GM18517 (cell line): ENCODE results near the gene CFAP100.

Experiments
- ATAC-seq: cut with Tn5 transposase; IDR thresholded peaks from one replicate; pipeline ENCODE4 v1.9.1; 2021; ENCODE audit warnings: mild to moderate bottlenecking, moderate library complexity; ENCODE audit not compliant: unreplicated experiment

Gene CFAP100

DNA sequence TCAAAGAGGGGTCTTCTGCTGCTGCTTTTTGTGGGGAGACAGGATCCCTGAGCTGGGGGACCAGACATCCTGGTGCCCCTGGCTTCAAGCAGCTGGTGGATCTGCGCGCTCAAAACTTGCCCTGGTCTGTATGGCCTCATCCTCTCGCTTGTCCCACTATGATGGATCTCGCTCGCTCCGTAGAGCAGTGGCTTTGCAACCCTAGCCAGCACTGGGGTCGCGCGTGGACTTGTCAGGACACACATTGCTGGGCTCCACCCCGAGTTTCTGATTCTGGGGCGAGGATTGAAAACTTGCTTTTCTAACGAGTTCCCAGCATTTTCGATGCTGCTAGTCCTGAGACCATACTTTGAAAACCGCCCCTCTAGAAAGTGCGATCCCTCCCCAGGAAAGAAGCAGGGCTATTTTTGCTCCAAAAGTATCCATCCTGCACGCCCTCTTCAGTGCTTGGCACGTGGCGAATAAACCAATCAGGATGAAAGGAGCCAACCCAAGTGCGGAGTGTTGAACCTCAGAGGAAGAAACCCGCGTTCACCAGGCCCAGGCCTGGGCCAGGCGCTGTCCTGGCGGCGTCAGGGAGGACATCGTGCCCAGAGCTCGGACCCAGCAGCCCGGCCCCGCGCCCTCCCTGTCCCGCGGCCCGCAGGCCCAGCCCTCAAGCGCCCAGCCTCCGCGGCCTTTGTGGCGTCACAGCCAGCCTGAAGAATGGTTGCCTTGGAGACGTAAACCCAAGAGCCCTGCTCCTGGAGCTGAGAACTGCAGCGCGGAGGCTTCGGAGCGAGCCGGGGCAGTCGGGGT, at the start of gene CFAP100:
Gene CFAP100, plus strand, starts transcription at position 731 of the 798 bp plus-strand sequence. CDS start 1,092 bp downstream, outside the sequence.
- no peak for ATAC-seq

DNA sequence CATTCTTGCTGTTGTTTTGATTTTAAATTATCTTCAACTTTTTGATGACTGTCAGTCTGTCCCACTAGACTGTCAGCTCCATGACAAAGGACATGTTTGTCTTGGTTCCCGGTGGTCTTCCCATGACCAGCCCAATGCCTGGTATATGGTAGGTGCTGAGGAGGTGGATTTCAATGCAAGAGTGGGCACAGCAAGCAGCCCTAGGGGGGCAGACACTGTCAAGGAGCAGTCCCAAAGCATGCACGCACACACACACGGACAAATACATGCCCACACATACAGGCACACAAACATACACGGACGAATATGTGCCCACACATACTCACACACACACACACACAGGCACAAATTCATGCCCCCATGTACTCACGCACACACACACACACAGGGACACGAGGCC, 49.5 kb upstream of the CFAP100 start:
- ATAC-seq = no peak

DNA sequence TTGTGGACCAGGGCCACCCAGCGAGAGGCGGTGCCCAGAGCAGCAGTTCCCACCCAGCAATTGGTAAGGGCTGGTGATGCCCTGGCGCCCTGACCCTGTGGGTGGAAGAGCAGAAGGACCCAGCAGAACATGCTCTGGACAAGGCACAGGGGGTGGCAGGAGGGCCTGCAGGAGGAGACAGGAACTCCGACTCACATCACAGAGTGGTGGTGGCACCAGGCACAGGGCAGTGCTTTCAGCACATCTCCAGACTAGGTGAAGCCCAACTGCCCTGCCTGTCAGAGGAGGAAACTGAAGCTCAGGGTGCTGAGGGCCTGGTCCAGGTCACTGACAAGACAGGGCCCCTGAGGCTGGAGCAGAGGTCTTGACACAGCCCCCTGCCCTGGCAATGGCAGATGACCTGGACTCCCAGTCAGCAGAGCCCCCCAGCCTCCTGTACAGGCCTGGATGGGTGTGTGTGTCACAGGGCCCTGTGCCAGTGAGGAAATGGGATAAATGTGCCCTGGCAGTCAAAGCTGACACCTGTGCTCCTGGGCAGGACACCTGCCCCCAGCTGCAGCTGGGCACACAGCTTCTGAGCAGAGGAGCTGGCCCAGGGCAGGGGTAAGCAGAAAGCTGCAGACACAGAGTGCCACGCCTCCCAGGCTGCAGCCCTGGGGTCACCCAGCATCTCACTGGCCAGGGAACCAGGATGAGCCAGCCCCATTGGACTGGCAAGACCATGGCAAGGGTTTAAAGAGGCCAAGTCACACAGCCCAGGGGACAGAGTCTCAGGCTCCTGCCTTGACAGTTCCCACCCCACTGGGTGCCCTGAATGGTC, 48.9 kb upstream of the CFAP100 start:
- ATAC-seq = no peak

DNA sequence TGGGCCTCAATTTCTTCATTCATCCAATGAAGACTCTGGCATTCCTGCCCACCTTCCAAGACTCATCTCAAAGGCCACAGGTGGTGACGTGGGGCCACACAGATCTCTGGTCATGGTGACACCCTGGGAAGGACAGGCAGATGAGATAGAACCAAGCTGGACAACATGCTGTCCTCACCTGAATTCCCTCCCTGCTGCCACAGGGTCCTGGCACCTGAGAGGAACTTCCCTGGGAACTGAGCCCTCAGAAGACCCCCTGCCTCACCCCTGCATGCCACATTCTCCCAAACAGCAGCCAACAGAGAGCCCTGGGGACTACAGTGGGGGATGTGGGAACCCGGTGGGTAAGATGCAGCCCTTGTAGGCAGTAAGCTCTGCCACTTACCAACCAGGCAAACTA, 48.2 kb upstream of the CFAP100 start:
- ATAC-seq = no peak

DNA sequence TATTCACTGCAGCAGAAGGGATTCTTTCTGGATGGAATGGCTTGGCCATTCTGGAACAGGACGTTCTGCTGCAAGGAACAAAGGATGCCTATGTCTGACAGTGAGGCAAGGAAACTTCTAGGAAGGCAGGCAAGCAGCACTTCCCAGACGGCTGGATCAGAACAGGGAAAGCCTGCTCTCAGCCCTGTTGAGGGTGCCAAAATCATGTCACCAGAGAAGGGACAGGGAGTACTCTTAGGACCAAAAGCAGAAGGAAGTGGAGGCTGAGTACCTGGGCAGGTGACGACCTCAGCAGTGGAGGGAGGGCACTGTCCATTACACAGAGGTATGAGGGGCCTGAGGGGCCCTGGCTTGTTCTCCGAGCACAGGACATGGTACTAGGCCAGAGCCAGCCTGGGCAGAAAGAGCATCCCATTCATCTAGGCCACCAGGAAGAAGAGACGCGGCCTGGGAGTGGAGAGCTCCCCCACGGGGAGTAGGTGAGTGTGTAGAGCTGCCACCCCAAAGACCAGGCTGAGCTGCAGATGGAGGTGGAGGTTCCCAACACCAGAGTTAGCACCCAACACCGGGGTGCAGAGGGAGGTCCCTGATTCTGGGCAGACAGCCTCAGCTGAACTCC, 47.1 kb upstream of the CFAP100 start:
- no peak for ATAC-seq

DNA sequence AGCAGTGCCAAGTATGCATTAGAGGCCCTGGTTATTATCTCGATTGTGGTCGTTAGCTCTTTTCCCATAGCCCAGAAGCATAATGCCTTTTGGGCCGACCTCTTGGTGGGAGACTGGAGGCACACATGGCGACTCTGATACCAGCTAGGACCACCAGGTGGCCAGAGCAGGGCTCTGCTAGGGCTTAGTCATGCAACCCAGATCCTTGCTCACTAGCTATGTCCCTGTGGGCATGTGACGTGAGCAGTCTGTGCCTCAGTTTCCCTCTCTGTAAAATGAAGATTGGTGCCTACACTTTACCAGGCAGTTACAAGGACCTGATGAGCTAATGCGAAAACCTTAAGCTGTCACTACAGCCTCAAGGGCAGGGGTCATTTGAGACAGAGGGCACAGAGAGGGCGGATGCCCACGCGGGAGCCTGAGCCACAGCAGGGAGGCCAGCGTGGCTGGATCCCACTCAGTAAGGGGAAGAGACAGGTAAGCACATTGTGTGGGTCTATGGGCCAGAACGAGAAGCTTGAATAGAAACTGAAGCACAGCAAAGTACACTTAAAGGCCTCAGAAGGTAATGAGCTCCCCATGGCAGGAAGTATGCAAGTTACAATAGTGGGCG, 46.3 kb upstream of the CFAP100 start:
- no peak for ATAC-seq

DNA sequence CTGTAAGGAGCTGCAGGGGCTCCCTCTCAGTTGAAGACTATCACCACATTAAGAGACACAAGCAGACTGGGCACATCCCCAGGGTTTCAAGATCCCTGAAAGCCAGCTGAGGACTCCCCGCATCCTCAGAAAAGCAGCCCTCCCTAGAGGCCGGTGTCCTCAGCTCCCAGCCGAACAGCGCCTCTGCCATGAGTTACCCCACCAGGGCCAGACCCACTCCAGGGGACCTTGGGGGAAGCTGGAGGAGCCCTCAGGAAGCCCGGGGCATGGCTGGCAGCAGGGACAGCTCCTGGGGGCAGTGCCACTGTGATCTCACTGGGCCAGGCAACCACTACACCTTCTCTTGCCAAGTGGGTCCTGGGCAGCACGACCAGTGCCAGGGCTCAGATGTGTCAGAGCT, 45.6 kb upstream of the CFAP100 start:
- ATAC-seq = no peak

DNA sequence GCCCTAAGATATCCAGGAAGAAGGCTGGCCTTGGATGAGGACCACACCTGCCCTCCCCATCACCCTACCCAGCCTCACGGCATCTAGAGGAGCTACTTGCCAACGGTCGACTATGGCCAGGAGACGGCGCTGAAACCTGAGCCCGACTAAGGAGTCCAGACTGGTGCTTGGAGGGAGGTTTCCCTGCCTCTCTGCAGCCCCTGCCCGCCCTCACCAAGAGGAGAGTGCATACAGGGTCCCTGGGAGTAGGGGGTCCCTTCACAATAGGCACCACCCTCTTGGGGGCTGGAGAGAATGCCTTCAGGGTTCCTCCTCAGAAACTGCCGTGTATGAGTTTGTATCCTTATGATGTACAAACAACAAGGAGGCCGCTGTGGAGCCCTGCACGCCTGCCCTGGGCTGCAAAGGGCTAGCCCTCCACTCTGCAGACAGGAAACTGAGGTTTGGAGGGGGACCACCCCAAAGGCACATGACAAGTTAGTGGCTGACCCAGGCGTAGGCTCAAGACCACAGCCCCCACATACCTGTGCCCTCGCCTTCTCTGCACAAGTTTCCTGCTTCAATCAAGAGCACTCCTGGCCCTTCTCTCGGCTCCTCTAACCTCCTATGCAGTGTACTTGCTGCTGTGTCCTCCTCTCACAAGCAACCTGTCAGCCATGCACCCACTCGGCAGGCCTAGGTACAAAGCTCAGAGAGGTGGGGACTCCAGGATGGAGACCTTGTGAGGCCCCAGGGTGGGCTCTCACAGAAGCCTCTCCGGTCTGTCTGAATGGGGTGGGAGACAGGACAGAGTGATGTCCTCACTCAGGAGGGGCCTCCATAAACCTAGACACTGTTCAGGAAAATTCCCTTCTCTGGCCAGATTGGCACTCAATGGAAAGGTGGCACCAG, 44.9 kb upstream of the CFAP100 start:
- no peak for ATAC-seq

DNA sequence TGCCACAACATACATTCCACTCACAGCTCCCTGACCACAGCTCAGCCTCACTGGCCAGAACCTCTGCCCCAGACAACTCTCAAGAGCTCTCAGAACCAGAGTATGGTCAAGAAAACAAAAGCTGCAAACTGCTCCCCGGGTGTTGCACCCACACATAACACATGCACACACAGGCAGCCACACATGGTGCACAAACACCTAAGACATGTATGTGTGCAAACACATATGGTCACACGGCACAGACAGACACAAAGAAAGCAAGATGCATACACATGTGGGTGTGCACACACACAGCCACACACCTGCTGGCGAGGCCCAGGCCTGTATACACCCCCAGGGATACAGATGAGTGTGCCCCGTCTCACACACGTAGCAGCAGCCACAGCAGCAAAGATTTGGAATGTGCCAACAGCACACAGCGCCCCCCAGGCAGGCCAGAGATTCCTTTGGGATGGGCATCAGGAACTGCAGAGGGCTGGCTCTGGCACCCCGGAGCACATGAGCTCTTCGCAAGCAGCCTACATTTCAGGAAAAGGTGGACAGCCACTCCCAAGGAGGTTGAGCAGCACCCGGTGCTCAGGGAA, 44.1 kb upstream of the CFAP100 start:
- no peak for ATAC-seq

DNA sequence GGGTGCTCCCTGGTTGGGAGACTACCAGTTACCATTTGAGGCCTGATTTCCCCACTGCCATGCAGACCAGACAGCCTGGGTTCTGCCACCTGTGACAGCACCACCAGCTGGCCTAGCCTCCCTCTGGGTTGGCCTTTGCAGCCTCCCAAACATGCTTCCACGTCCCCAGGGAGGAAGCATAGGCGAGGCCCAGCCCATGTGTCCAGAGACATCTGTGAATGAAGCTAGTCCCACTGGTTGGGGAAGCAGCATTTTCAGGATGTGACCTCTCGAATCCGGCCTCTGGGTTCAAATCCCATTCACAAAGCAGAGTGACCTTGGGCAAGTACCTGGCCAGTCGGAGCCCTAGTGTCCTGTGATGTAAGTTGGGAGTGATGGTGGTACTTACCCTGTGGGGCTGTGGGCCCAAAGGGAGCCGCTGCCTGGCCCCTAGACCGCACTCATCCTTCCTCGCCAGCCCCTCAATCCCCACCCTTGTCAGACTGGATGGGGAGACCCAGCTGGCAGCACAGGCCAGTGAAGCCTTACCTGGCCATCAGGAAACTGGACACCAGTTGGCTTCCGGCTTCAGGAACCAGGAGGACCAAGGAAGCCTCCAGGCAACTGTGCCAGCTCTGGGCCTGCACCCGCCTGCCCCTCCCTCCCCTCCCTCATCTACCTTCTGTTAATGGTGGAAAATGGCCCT, 43.5 kb upstream of the CFAP100 start:
- no peak for ATAC-seq

DNA sequence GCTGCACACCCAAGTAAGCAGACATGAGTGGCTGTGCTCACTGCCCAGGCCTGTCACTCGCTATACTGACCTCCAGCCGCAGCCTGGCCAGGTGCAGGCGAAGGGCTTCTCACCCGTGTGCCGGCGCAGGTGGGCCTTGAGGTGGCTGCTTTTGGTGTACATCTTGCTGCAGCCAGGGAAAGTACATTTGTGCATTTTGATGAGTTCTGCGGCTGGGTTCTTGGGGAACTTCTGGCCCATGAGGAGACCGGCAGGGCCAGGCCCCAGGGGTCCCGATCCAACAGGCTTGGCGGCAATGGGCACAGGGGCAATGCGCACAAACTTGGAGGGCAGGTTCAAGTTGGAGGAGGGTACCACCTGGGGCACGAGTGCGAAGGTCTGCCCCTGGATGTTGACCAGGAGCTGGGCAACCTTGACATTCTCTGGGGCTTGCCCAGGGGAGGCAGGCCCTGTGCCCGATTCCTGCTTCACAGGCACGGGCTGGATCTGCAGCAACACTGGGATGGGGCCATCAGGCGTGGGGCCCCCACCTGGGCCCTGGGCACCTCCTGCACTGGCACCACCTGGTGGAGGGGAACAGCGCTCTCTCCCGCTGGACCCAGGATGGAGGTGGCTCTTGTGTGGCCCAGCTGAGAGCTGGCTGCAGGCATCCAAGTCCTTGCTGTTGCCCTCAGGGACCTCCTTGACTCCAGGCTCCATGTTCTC, 42.8 kb upstream of the CFAP100 start:
- ATAC-seq = no peak

DNA sequence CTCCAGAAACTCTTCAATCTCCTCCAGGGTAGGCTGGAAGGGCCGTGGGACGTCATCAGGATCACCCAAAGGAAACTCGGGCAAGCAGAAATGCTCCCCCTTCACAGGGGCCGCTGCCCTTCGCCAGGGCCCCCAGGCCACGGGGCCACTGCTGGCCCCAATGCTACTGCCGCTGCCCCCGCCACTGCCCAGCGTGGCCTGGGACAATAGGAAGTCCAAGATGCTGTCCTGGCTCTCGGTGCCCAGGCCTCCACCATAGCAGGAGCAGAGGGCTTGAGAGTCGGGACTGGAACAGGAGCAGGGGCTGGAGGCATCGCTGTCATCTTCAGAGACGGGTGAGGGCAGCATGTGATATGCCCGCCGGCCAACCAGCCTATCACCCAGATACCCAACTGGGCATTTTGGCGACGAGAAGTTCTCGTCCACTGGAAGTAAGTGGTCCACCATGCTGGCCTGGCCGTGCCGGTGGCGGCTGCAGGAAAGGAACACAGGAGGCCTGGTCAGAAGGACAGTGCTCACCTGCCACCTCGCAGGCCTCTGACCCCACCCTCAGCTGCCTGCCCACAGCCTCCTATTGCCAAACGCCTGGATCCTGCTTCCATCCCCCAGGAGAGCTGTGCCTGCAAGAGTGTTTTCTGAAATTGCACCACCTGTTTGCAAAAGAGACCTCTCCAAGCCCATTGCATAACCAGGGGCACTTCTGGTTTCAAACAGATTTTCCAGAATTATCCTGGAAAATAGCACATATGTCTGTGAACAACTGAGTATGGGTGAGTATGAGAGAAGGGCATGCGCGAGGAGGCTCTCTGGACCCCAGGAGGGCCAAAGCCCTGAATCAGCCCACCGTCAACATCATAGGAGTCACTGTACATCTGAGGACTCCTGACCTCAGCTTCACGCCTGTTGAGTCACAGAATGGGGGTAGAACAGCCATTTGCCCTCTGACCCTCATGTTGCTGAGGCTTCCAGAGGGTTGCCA, 41.9 kb upstream of the CFAP100 start:
- no peak for ATAC-seq

DNA sequence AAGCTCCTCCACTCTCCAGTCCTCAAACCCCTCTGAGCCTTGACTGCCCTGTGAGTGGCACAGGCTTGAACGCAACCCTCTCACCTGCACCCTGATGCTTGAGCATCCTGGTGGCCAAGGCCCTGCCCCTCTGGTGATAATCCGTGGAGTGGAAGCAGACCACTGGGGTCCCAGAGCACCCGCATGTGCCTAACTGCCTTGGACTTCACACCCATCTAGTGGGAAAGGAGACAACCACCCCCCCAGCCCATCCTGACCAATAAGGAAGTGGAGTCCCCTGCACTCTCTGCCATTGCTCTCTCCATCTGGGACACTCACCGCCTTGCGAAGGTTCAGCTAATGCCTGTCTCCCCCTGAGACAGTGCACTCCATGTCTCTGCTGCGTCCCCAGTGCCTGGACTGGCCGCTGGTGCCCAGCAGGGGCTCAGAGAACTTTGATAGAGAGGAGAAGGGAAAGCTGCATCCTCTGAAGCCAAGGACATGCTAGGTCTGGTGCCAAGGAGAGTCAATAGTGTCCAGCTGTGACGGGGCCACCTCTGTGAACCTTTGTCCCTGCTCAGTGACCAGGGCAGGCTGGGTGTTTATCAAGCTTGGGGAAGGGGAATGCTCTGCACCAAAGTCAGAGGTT, 40.9 kb upstream of the CFAP100 start:
- ATAC-seq = no peak

DNA sequence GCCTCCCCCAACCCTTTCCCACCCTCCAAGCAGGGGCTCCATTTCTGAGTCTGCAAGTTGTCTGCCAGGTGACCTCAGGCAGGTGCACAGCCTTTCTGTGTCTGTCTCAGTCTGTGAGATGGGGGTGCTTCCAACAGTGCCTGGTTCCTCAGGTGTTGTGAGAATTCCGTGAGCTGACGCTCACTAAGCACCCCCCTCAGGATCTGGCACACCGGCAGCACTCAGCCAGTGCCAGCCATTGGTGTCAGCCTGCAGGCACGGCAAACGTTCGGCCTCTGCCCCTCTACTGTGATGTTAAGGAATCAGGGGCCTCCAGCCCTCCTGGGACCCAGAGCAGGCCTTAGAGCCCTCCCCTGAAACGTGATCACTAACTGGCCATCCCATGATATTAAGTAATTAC, 39.9 kb upstream of the CFAP100 start:
- ATAC-seq = no peak

DNA sequence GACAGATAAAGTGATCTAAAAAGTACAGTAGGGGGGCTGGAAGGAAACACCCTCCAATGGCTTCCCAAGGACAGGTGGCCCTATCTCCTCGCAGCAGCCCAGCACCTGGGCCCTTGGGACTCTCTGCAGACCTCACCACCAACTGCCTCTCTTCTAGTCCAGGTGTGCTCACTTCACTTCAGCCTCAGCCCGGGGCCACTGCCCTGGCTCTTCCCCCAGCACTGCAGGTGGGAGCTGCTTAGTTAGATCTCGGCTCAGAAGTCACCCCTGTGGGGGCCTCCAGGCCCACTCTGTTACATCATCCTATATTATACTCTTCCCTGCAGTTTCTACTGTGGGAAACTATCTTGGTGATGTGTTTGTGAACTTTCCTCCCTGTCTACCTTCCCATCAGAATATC, 39.5 kb upstream of the CFAP100 start:
- no peak for ATAC-seq

DNA sequence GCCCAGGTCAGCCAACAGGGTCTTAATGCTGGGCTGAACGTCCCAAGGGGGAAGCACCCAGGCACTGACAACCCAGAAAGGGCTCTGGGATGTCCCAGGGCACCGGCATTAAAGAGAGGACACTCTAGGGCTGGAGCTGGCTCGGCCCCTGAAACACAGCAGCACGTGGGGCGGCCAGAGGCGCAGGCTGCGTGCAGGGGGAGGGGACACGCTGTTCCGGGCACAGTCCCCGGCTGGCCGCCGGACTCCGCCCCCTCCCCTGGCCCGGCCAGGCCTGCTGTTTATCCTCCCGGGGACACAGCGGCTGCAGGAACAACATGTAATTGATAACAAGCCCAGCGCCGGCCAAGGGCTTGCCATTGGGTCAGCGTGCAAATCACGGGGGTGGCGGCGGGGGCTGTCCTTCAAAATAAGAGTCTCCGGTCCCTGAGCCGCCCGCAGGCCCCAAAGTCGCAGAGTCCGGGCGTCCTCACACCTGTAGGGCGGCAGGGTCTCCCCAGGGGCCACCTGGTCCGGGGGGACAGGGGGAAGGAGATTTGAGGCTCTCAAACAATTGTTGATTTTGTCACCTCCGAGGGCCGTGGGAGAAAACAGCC, 38.8 kb upstream of the CFAP100 start:
- no peak for ATAC-seq
